H1 (cell line): ENCODE data around the gene RPL7A. TPM values are rescaled to one million over a fixed set of nuclear protein-coding genes. Genes with fewer than 3 reads are reported as not detected.

Experiments
- ASH2L ChIP-seq: fragments of 200-600, 300-600 bp; sonication (generic); IDR thresholded peaks from one replicate; pipeline ENCODE4 v1.7.1; 2017; ENCODE audit warnings: low read length
- BACH1 ChIP-seq: IDR thresholded peaks from 2 replicates; pipeline ENCODE4 v1.6.1; 2012; ENCODE audit warnings: low read length, improper control_type of control experiment
- BRCA1 ChIP-seq: IDR thresholded peaks from 2 replicates; pipeline ENCODE4 v1.6.1; 2012; ENCODE audit warnings: low read depth, low read length, improper control_type of control experiment
- CHD2 ChIP-seq: IDR thresholded peaks from 2 replicates; pipeline ENCODE4 v1.6.1; 2012; ENCODE audit warnings: low read length, improper control_type of control experiment
- CREB1 ChIP-seq: IDR thresholded peaks from 2 replicates; pipeline ENCODE4 v1.6.1; 2012; ENCODE audit warnings: inconsistent platforms
- GABPA ChIP-seq: IDR thresholded peaks from 2 replicates; pipeline ENCODE4 v1.6.1; 2011; ENCODE audit warnings: mild to moderate bottlenecking, low read length, moderate library complexity, borderline replicate concordance; ENCODE audit not compliant: insufficient read depth
- JUN ChIP-seq: IDR thresholded peaks from 2 replicates; pipeline ENCODE4 v1.6.1; 2011; ENCODE audit warnings: low read depth, mild to moderate bottlenecking, improper control_type of control experiment, low read length
- JUND ChIP-seq: IDR thresholded peaks from 2 replicates; pipeline ENCODE4 v1.6.1; 2011; ENCODE audit warnings: mild to moderate bottlenecking, improper control_type of control experiment, low read length
- KDM5A ChIP-seq: fragments of 200-600 bp; IDR thresholded peaks from 2 replicates; pipeline ENCODE4 v1.7.1; 2012; ENCODE audit warnings: mild to moderate bottlenecking, low read length, inconsistent platforms, mixed read lengths
- NANOG ChIP-seq: IDR thresholded peaks from 2 replicates; pipeline ENCODE4 v1.6.1; 2011; ENCODE audit warnings: low read length, low read depth, mild to moderate bottlenecking, inconsistent platforms; ENCODE audit not compliant: insufficient read depth, poor library complexity, severe bottlenecking
- NRF1 ChIP-seq: IDR thresholded peaks from 2 replicates; pipeline ENCODE4 v1.6.1; 2011; ENCODE audit warnings: mild to moderate bottlenecking, low read depth, low read length, improper control_type of control experiment
- RBBP5 ChIP-seq: IDR thresholded peaks from 2 replicates; pipeline ENCODE4 v1.7.1; 2012; ENCODE audit warnings: low read depth, mild to moderate bottlenecking, inconsistent platforms, low read length, moderate library complexity, borderline replicate concordance
- RNF2 ChIP-seq: fragments of 200-900, 300-1000 bp; sonication (generic); IDR thresholded peaks from 2 replicates; pipeline ENCODE4 v1.7.1; 2016; ENCODE audit warnings: borderline replicate concordance, low read depth, mild to moderate bottlenecking, antibody characterized with exemption, low read length; ENCODE audit not compliant: poor library complexity, severe bottlenecking; ENCODE audit errors: missing control alignments
- SIRT6 ChIP-seq: IDR thresholded peaks from one replicate; pipeline ENCODE4 v1.7.1; 2012; ENCODE audit warnings: low read length, inconsistent platforms
- SIX5 ChIP-seq: IDR thresholded peaks from 2 replicates; pipeline ENCODE4 v1.6.1; 2011; ENCODE audit warnings: mild to moderate bottlenecking, low read depth, low read length
- SP1 ChIP-seq: IDR thresholded peaks from 2 replicates; pipeline ENCODE4 v1.6.1; 2011; ENCODE audit warnings: low read depth, low read length
- SP4 ChIP-seq: IDR thresholded peaks from 2 replicates; pipeline ENCODE4 v1.6.1; 2012; ENCODE audit warnings: low read length, inconsistent platforms
- SUZ12 ChIP-seq: fragments of 200-600 bp; sonication (generic); IDR thresholded peaks from 2 replicates; pipeline ENCODE4 v1.6.1; 2012; ENCODE audit warnings: mild to moderate bottlenecking, inconsistent platforms, low read length, moderate library complexity, mixed read lengths
- TAF1 ChIP-seq: IDR thresholded peaks from 2 replicates; pipeline ENCODE4 v1.6.1; 2011; ENCODE audit warnings: mild to moderate bottlenecking, low read depth, low read length
- TAF7 ChIP-seq: optimal IDR thresholded peaks from 2 replicates; pipeline ENCODE3; 2011; ENCODE audit warnings: low read depth, mild to moderate bottlenecking, inconsistent platforms, low read length, moderate library complexity, borderline replicate concordance
- TCF12 ChIP-seq: IDR thresholded peaks from 2 replicates; pipeline ENCODE4 v1.6.1; 2011; ENCODE audit warnings: low read depth, mild to moderate bottlenecking, low read length
- polyA plus RNA-seq, 7 experiments: library from polyadenylated mRNA; depleted of rRNA in 3 of 7; stranded (reverse) in 5 of 7; unstranded in 2 of 7; fragments of >200 nt in 5 of 7; fragments of 200-250 nt in 2 of 7; gene quantifications; 1 replicate in 5 of 7; 2 replicates in 1 of 7; 4 replicates in 1 of 7; pipeline versions ENCODE4 v1.2.1 to v1.2.3, GENCODE V29; 2011 to 2013; ENCODE audit warnings: missing spikeins in 2 of 7, mixed read lengths in 2 of 7
- total RNA-seq: library from RNA; stranded (reverse); fragmentation: NEBNext Ultra II Directional; extraction: Animal tissue kit (Norgen Biotek cat#: 25700); gene quantifications from 2 replicates; pipeline ENCODE4 v1.2.1, GENCODE V29; 2021
- TF ChIP-seq, protein P1 (sequence below), 3 experiments: IDR thresholded peaks; 1 replicate in 2 of 3; 2 replicates in 1 of 3; pipeline versions ENCODE4 v1.5.1 to v1.6.1; 2011; ENCODE audit warnings: low read length in 3 of 3, mild to moderate bottlenecking in 3 of 3, inconsistent platforms in 2 of 3, low read depth in 1 of 3, moderate library complexity in 1 of 3; ENCODE audit not compliant: insufficient read depth in 1 of 3; ENCODE audit errors: control extremely low read depth in 1 of 3
- TF ChIP-seq, protein P2 (sequence below): IDR thresholded peaks from 2 replicates; pipeline ENCODE4 v1.6.1; 2012; ENCODE audit warnings: inconsistent platforms

Gene RPL7A
- total and polyA plus RNA-seq, 2 of the 8 experiments (the other 6 are each of a cell fraction or from before 2014, with no cell fraction given): 2,578 to 2,783 TPM

DNA sequence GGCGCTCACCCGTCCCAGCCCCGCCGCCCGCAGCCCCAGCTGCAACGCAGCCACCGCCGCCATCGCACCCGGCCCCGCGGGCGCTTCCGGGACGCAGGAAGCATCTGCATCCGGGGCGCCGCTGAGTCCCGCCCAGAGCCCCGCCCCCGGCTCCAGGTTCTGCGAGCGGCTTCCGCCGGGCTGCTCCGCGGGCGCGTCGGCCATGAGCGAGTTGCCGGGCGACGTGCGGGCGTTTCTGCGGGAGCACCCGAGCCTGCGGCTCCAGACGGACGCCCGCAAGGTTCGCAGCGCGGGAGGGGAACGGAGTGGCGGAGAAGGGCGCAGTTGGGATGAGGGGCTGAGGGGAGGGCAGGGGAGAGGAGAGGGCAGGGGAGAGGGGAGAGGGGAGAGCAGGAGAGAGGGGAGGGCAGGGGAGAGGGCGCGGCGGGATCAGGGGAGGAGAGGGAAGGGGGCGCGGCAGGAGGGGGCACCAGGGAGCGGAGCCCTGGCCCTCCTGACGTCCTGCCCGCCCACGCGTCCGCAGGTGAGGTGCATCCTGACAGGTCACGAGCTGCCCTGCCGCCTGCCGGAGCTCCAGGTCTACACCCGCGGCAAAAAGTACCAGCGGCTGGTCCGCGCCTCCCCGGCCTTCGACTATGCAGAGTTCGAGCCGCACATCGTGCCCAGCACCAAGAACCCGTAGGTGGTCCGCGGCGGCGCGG is 8.5 kb downstream of the RPL7A start, which contains the start of the genes SURF1 and SURF2 (continued):
- TF ChIP-seq NANOG: no peak
- TF ChIP-seq RBBP5: peak; percentile 78; the same call in 1 of the 2 replicates
- no peak for TF ChIP-seq KDM5A
- TF ChIP-seq CREB1: peak; percentile 83
- TF ChIP-seq BACH1: no peak
- TF ChIP-seq, protein P1, sequence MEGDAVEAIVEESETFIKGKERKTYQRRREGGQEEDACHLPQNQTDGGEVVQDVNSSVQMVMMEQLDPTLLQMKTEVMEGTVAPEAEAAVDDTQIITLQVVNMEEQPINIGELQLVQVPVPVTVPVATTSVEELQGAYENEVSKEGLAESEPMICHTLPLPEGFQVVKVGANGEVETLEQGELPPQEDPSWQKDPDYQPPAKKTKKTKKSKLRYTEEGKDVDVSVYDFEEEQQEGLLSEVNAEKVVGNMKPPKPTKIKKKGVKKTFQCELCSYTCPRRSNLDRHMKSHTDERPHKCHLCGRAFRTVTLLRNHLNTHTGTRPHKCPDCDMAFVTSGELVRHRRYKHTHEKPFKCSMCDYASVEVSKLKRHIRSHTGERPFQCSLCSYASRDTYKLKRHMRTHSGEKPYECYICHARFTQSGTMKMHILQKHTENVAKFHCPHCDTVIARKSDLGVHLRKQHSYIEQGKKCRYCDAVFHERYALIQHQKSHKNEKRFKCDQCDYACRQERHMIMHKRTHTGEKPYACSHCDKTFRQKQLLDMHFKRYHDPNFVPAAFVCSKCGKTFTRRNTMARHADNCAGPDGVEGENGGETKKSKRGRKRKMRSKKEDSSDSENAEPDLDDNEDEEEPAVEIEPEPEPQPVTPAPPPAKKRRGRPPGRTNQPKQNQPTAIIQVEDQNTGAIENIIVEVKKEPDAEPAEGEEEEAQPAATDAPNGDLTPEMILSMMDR (IDR thresholded peaks at IDR 0.05; ENCODE audit: control extremely low read depth in 1 of 3, insufficient read depth in 1 of 3, low read depth in 1 of 3, low read length in 3 of 3): peak in 1 of 3 experiments; percentile 12; a peak in 1 of 4 replicates
- TF ChIP-seq RNF2: no peak
- TF ChIP-seq JUND: no peak
- TF ChIP-seq JUN: no peak
- TF ChIP-seq BRCA1: no peak
- peak; percentile 76; the same call in 1 of the 2 replicates for TF ChIP-seq GABPA
- TF ChIP-seq SP4: no peak
- peak; percentile 58 for TF ChIP-seq TAF7
- peak; percentile 77 for TF ChIP-seq TAF1
- TF ChIP-seq ASH2L: peak; percentile 70
- TF ChIP-seq, protein P2, sequence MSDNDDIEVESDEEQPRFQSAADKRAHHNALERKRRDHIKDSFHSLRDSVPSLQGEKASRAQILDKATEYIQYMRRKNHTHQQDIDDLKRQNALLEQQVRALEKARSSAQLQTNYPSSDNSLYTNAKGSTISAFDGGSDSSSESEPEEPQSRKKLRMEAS: peak; percentile 61
- no peak for TF ChIP-seq NRF1
- no peak for TF ChIP-seq SIRT6
- TF ChIP-seq SUZ12: no peak
- no peak for TF ChIP-seq TCF12
- TF ChIP-seq SIX5: no peak
- TF ChIP-seq SP1: no peak
- no peak for TF ChIP-seq CHD2
